Activated CD4-positive, alpha-beta T cell treated with anti-CD3 and anti-CD28 coated beads for 4 hours (primary cell): Measurements from ENCODE around the gene PADI2.

Source experiments
- DNase-seq, 2 donors: peaks; one replicate each; pipeline ENCODE4 v3.0.0-alpha.2; 2020

Gene PADI2

DNA sequence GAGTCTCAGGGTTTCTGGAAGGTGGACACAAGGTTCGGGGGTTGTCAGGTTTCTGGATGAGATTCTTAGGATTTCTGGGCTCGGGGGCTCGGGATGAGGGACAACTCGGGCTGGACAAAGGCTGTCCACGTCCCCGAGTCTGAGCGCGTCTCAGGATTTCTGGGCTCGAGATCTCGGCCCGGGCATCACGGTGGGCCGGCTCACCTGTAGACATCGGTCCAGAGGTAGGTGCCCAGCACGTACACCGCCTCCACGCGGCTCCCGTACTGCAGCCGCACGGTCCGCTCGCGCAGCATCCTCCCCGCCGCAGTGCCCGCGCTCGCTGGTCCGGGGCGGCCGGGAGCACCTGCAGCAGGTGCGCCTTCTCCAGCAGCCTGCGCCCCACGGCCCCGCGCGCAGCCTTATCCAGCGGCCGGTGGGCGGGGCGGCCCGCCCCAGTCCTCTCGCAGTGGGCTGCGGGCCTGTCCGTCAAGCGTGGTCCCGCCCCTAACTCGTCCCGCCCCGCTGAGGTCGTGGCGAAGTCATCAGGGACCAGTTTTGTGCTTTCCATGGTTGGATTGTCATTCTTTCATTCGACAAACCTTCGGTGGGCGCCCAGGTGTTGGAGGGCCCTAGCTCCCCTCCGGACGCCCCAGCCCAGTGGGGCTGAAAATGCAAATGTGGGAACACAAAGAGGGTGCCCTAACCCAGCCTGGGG is at the start of gene PADI2:
TSS of gene PADI2 (minus strand) at position 376 of the 697 bp plus-strand sequence. CDS start at position 296, 80 bp downstream.
- peak; percentile 40 to 53 for DNase-seq

DNA sequence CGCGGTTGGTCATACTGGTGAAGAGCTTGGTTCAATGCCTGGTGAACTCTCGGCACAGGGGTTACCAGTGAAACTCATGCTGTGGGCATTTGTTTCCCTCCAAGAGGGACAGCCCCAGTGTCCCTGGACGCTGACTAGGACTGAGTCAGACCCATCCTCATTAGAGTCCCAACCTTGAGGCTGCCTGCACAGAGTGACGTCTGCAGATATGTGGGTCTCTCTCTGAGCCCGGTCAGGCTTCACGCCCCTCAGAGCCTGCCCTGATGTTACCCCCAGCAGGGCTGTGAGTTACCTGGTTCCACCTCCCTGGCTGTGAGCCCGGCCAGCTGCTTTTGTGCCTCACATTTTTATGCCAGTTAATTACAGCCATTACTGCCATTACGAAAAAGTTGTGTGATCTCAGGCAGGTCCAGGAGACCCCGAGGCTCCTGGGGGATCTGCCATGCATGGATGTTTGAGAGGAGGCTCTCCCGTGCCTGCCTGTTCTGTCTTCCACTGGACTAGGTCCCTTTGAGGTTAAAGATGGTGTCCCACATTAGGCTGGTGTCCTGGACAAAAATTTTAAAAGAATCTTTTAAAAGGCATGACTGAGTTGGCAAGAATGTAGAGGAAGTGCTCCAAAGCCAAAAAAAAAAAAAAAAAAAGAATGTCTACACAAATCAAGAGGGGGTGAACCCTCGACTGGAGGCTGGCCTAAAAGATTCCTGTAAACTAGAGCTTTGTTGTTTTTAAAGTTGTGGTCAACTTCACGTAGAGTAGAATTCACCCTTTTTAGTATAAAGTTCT is 49.0 kb upstream of the PADI2 start:
- DNase-seq = no peak

DNA sequence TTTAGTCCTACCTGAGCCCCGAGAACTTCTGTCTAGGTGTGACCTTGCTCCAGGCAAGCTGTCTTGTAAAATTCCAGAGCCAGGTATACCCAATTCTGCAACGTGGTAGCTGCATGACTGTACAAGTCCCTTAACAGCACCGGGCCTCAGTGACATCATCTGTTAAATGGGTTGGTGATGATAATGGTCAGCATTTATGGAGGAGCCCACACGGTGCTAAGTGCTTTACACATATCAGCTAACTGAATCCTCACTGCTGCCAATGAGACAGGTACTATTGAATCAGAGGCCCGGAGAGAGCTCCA is 48.5 kb upstream of the PADI2 start:
- no peak for DNase-seq

DNA sequence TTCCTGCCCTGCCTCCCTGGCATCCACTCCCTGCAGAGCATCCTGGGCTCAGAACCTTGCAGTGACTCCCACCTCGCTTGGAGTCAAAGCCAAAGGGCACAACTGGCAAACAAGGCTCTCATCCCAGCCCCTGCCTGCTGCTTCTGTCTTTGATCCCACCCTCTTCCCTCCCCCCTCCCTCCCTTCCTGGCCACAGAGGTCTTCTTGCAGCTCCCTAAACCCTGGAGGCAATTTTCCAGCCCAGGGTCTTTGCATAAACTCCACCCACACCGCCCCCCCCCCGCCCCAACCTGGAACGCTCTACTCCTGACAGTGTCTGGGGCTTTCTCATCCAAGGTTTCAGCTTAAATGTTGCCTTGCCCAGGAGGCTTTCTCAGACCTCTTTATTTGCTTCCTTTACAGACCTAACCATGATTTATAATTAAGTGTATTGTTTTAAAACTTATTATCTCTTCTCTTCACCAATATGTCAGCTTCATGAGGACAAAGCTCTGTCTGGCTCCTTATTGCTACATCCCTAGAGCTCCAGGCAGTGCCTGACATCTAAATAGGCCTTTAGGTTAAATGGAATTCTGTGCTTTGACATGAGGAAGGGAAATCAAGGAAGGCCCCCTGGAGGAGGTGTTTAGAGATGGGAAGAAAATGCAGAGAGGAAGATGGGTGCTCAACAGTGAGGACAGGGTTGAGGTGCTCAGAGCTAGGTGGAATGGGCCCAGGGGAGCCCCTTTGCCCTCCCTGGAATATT is 48.0 kb upstream of the PADI2 start:
- DNase-seq = no peak

DNA sequence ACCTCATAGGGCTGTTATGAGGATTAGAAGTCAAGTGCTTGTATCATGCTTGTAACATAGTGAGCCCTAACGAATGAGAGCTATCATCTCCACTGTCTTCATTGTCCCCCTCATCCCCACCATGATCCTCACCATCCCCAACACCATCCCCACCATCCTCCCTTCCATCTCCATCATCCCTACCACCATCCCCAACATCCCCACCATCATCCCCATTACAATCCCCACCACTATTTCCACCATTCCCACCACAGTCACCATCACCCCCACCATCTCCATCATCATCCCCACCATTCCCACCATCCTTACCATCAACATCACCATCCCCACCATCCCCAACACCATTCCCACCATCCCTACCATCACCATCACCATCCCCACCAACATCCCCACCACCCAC is 46.6 kb upstream of the PADI2 start:
- no peak for DNase-seq

DNA sequence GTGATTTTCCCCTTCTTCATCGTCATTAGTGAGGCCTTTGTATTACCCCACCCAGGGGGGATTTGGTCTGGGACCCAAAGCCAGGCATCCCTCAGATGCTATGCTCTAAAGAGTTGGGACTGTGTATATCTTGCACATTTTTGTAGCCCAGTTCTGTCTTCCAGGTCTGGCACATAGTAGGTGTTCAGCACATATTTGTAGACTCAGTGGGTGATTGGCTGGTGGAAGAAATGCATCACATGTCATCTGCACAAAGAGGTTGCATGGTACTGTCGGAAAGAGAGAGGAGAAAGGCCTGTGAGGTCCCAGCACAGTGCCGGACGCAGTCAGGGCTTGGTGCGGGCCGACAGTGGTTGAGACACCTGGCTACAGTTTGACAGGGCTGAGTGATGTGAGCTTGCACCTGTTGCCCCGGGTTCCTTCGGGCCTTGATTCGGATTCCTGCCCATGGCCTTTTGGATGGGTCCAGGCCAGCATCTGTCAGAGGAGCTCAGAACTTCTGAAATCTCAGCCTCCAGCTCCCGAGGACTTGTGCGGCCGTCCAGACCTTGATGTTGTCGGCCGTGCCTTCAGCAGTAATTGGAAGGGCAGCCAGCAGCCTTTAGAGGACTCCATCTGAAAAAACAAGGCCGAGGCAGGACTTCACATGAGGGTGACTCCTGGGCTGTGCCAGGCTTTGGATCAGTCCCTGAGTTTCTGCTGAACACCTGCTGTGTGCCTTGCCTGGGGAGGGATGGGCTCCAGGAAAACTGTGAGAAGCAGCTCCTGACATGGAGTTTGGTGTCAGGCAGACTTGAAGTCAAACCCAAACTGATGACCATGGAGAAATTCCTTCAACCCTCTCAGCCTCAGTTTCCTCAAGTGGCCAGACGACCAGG is 44.8 kb upstream of the PADI2 start:
- no peak for DNase-seq

DNA sequence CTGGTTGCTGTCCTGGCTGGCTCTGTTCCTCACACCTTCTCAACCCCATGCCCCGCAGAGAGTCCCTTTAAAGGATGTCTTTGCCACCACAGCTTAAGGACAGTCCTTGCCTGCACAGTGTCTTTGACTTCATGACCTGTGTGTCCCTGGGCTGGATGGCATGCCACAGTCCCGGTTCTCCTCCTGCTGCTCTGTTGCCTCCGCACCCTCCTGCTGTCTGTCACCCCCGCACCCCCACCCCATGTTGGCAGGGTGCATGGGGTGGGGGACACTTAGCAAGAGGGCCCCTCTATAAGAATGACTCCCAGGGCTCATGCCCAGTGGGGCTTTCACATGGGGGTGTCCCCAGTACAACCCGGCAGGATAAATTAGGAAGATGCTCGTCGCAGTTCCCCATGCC is 44.1 kb upstream of the PADI2 start:
- no peak for DNase-seq

DNA sequence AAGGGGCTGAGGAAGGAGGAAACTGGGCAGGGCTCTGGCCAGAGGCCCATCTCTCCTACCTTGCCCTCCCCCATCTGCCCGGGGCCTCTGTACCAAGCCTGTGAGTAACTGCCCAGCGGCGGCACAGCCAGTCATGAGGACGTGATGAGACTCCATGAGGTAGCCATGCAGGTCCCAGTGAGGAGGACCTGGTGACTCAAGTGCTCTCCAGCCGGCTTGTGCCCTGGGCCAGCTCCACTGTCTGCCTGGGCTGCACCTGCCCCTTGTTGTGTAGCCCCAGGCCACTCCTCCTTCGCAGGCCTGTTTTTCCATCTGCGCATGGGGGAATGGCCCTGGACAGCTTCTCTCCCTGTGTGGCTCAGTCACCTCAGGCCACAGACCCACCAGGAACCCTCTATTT is 43.7 kb upstream of the PADI2 start:
- DNase-seq = no peak

DNA sequence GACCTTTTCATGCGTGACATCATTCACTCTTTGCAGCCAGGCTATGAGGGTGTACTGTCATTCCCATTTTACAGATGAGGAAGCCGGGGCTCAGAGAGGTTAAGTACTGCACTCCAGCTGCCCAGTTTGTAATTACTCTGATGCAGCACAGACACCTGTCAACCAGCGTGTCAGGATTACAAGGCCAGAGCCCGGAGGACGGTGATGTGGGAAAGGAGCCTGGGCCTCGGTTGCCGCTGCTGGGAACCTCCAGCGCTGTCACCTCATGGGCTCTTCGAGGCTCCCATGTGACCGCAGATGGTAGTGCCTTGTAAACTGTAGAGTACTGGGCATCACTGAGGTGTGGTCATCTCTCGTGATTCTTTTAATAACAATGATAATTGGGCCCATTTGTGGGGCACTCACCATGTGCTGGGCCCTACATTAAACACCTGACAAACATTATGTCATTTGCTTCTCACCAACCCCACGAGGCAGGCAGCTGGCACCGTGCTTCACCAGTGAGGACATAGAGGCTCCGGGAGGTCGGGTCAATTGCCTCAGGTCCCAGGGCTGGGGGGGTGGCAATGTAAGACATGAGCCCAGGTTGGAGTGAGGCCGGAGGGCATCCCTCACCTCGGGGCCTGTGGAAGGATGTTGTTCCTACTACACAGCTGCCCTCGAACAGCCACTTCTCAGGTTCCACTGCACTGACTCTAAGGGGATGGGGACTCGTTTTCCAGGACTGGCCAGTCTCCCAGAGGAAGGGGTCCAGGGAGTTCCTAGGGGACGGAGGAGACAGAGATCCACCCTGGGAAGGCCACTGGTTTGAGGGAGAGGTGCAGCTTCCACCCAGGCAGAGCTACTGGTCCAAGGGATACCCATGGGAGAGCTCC is 42.9 kb upstream of the PADI2 start:
- no peak for DNase-seq

DNA sequence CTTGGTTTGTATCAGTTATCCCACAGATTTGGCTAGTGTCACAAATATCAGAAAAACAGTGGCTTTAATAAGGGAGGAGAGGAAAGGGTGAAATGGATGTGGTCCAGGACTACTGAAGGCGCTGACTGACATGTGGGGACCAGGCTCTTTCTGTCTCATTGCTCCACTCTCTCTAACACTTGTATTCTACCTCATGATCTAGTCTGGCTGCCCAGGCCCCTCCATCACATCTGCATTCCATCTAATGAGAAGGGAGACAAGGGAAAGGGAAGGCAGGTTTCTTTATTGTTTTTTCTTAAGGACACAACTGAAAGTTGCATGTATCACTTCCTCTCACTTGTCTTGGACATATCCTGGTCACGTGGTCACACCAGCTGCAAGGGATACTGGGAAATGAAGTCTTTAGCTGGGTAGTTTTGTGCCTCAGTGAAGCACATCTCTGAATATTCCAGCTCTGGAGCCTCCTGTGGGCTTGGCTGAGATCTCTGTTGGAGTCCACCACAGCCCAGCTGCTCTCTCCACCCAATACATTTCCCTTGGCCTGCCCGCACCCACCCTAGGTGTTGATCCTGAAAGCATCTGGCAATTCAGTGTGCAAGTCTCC is 42.0 kb upstream of the PADI2 start:
- no peak for DNase-seq

DNA sequence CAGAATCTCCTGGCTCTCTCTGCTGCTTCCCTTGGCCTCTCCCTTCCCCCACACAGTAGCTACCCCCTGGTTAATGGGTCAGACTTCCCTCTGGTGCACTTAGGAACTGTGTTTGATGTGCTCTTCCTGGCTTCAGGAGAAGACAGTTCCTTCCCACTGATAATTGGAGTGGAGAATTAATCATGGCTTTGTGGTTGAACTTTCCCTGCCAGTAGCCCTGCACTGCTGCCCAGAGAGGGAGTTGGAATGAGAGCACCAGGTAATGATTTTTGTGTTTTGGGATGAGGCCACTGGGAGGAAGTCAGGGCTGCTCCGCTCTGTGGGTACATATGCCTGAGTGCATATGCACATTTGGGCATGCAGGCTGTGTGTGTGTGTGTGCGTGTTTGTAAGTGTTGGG is 39.7 kb upstream of the PADI2 start:
- DNase-seq = no peak

DNA sequence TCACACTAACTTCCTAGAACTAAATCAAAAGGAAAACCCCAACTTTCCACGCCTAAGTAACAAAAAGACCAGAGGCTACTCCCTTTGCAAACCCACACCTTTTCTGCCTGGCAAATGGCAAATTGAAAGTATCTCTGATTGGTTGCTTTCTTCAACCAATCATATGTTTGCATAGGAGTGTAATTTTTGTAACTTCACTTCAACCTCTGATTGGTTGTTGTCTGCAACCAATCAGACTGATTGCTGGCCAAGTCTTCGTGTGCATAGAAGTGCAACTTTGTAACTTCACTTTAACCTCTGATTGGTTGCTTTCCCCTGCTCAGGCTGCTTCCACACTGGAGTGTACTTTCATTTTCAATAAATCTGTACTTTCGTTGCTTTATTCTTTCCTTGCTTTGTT is 36.9 kb upstream of the PADI2 start:
- DNase-seq = no peak

DNA sequence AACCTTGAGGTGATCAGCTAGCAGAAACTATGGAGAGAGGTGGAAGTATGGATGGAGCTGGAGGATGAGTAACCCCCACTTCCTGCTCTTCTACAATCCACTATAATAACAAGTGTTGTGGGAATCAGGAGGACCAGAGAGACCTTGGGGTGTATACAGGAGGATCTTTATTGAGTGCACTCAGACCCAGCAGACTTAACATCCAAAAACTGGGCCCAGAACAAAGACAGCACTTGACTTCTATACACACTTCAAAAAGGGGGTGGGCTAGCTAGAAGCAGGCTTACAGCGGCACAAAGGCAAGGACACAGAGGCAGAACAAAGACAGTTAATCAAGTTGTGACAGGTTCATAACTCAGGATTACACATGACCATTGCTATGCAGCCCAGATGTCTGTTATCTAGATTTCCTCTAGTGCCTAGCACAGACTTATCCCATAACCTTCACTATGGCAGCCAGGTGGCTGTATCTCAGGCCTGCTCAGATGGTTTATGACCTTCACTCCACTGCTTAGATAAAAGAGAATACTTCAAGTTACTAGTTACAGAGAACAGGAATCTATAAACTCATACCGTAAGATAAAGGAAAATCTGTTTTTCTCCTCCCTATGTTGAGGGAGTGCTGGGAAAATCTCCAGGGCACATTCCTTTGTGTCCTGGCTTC is 36.1 kb upstream of the PADI2 start:
- DNase-seq = no peak

DNA sequence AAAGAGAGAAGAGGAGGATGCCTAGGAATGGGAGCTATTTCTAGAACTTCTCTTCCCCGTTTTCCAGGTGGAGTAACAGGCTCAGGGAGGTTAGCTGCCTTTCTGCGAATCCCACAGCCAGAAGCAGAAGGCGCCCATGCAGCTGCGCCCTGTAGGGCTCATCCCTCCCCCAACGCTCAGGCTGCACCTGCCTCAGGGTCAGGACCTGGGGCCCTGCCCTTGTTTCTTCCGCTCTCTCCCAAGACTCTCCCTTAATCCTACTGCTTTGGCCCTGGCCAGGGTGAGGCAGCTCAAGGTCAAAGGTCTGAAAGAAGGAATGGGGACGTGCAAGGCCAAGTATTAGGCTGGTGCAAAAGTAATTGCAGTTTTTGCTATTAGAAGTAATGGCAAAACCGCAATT is 30.5 kb upstream of the PADI2 start:
- no peak for DNase-seq

DNA sequence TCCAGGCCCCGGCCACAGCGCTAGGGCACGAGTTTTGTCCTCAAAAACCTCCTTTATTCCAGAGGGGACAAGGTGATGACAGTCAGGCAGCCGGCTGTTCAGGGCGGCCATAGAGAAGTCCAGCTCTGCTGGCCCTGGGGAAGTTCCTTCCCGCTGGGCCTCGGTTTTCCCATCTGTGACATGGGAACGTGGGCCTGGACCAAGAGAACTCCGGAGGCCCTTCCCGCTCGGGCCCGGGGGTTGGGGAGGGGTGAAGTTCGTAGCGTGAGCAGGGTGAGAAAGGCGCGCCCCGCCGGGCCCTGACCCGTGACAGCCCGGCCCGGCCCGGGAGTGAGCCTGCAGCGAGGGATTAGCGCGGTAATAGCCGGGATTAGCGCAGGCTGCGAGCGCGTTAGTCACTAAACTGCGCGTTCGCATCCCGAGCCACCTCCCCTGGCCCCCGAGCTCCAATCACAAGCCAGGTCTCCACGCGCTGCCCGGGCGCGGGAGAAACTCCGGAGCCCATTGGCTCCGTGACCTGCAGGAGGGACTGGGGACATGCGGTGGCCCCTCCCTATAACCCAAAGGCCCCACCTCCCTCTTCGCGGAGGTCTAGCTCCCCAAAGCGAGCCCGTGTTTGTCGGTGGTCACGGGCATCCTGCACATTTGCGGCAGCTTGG is 29.8 kb upstream of the PADI2 start:
- no peak for DNase-seq

DNA sequence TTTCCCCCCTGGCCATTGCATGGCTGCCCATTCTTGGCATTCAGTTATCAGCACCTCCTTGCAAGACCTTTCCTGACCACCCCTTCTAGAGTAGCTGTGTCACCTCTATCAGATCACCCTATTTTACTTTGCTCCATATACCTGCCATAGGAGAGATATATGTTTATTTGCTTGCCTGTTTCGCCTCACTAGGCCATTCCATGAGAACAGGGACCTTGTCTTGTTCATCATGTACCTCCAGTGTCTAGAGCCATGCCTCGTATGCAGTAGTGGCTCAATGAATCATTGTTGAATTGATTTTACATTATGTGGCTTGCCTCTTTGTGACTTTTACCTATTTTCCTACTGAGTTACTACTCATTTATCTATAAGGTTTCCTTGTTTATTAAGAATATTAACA is 26.4 kb upstream of the PADI2 start:
- DNase-seq = no peak

DNA sequence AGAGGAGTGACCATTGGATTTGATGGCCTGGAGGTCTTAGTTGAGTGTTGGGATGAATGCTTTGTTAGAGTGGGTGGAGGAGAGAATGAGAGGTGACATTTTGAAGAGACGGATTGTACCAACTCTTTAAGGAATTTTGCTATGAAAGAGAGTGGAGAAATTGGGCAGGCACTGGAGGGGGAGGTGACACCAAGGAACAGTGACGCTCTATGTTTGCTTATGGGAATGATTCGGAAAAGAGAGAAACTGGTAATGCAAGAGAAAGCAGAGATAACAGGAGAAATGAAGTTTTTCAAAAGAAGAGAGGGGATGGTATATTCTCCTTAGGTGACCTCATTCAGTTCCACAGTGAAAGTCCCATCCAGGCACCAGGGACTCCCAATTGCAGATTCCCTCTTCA is 24.5 kb upstream of the PADI2 start:
- no peak for DNase-seq

DNA sequence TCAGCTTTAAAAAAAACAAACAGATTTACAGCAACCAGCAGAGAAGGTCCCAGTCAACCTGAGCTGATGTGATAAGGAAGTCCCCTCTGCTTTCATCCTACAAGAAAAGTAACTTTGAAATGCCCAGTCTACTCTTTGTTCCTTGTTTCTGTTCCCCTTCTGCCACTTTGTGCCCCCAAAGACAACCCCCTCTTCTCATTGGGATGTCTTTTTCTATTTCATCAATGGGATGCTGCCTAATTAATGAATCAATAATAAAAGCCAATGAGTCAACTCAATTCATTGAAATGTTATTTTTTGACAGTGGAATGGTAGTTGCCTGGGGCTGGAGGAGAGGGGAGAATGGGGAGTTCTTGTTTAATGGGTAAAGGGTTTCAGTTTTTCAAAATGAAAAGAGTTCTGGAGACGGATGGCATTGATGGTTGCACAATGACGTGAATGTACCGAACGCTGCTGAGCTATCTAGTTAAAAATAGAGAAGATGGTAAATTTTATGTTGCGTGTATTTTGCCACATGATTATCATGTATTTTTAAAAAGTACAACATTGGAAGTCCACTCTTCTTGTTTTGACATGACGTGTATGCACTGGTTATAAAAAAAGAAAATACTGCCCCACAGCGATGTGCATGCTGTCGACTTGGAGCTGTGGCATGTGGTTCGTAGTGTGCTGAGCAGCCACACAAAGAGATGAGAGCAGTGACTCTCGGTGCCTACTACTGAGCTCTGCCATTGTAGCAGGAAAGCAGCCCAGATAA is 22.4 kb upstream of the PADI2 start:
- no peak for DNase-seq

DNA sequence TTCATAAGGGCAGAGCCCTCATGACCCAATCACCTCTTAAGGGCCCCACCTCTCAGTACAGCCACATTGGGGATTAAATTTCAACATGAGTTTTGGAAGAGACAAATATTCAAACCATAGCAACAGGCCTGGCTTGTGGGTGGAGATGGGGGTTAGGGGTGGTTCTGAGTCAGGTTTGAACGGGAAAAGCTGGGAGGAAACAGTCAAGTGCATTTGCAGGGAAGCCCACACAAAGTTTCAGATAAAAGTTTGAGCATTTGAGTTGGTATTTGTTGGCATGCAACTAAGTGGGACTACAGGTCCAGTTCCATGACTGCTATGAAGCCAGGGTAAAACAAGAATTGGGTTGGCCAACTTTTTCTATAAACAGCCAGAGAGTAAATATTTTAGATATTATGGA is 21.0 kb upstream of the PADI2 start:
- DNase-seq = no peak

DNA sequence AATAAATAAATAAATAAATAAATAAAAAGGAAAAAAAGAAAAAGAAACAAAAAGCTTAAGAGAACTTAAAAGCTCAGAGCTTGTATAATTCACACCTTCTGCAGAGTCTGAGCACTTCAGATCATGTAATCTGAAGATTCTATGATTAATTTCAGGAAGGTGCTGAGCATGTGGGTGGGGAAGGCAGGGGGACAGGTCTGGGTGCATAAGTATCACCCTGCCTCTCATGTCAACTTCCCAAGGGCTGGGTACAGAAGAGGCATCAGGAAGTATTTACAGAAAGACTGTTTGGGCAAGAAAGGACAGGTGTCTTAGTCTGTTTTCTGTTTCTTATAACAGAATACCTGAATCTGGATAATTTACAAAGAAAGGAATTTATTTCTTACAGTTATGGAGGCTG is 20.4 kb upstream of the PADI2 start:
- no peak for DNase-seq
